HG03039 (cell line): Measurements from ENCODE around the gene AGA.

Source experiments
- ATAC-seq: cut with Tn5 transposase; IDR thresholded peaks from one replicate; pipeline ENCODE4 v1.9.1; 2021; ENCODE audit warnings: mild to moderate bottlenecking, moderate library complexity; ENCODE audit not compliant: unreplicated experiment

AGA gene

GRCh38 chr4:177391287-177391686, 51.0 kb downstream of the AGA start:
- ATAC-seq: no peak

- no peak for ATAC-seq
Observed at GRCh38 chr4:177386278-177386815, 55.9 kb downstream of the AGA start.

GRCh38 chr4:177385576-177386277, 56.5 kb downstream of the AGA start:
- ATAC-seq: no peak

- no peak for ATAC-seq
Observed at GRCh38 chr4:177384856-177385397, 57.3 kb downstream of the AGA start.

- no peak for ATAC-seq
Observed at GRCh38 chr4:177381762-177382310, 60.4 kb downstream of the AGA start.
